HepG2 (cell line): Measurements from ENCODE around the gene ARHGAP15.

ENCODE experiments used
- BCLAF1 ChIP-seq: fragments of 450-650 bp; IDR thresholded peaks from 2 replicates; pipeline ENCODE4 v1.6.1; 2017; ENCODE audit warnings: mild to moderate bottlenecking
- MYC ChIP-seq: sonication (generic); formaldehyde crosslinking; IDR thresholded peaks from 2 replicates; pipeline ENCODE4 v1.9.0; 2021; ENCODE audit warnings: missing genetic modification reagents, borderline replicate concordance
- PBX3 ChIP-seq: sonication (generic); formaldehyde crosslinking; IDR thresholded peaks from 2 replicates; pipeline ENCODE4 v1.8.1; 2023; ENCODE audit warnings: missing genetic modification reagents, inconsistent platforms, borderline replicate concordance
- RBM22 ChIP-seq: fragments of 200-400 bp; formaldehyde crosslinking; optimal IDR thresholded peaks from 2 replicates; pipeline ENCODE3; 2017; ENCODE audit warnings: mild to moderate bottlenecking, low read length, moderate library complexity
- SIX1 ChIP-seq: sonication (generic); formaldehyde crosslinking; IDR thresholded peaks from 2 replicates; pipeline ENCODE4 v1.4.0; 2020; ENCODE audit warnings: missing genetic modification reagents, borderline replicate concordance
- SP1 ChIP-seq, 2 experiments: fragments of 450-650 bp in 1 of 2; sonication (generic) in 1 of 2; formaldehyde crosslinking in 1 of 2; IDR thresholded peaks; 2 replicates each; pipeline versions ENCODE4 v1.4.0 to v1.6.1; 2016 to 2020; ENCODE audit warnings: missing genetic modification reagents in 1 of 2
- ZZZ3 ChIP-seq: sonication (generic); formaldehyde crosslinking; IDR thresholded peaks from 2 replicates; pipeline ENCODE4 v1.4.0; 2020; ENCODE audit warnings: missing genetic modification reagents, mild to moderate bottlenecking, borderline replicate concordance

- TF ChIP-seq PBX3 = no peak
- TF ChIP-seq ZZZ3 = no peak
- no peak for TF ChIP-seq BCLAF1
- TF ChIP-seq MYC = no peak
- TF ChIP-seq RBM22 = no peak
- TF ChIP-seq SP1 (IDR thresholded peaks at IDR 0.05) = no peak
- TF ChIP-seq SP1 (CRISPR knock-in tag; IDR thresholded peaks at IDR 0.05) = no peak
- TF ChIP-seq SIX1 (CRISPR knock-in tag) = no peak
Observed at GRCh38 chr2:143390171-143390570, 261.0 kb downstream of the ARHGAP15 start.
